Gastroesophageal sphincter (tissue), 4 donors: Measurements from ENCODE around the gene MRPL23. TPM values are rescaled to one million over a fixed set of nuclear protein-coding genes. Genes with fewer than 3 reads are reported as not detected.

Source experiments
- ATAC-seq: fragments of 150-250 bp; one replicate; pipeline ENCODE4 v1.9.1; 2016; ENCODE audit warnings: mild to moderate bottlenecking, moderate library complexity
- H3K27ac ChIP-seq, 4 donors: fragments of 200-600 bp; sonication (generic) in 3 of 4; 1 replicate in 3 of 4; 2 replicates in 1 of 4; pipeline ENCODE4 v1.5.1; 2016 to 2019
- H3K27me3 ChIP-seq: fragments of 200-600 bp; sonication (generic); one replicate; pipeline ENCODE4 v1.5.1; 2019
- H3K36me3 ChIP-seq, 2 donors: fragments of 200-600 bp; sonication (generic); one replicate each; pipeline ENCODE4 v1.5.1; 2019; ENCODE audit warnings: control low read depth in 1 of 2
- H3K4me1 ChIP-seq, 3 donors: fragments of 200-600 bp; sonication (generic); 1 replicate in 2 of 3; 2 replicates in 1 of 3; pipeline ENCODE4 v1.5.1; 2016 to 2019; ENCODE audit warnings: control low read depth in 2 of 3
- H3K4me3 ChIP-seq, 2 donors: fragments of 200-600 bp; sonication (generic); one replicate each; pipeline ENCODE4 v1.5.1; 2019; ENCODE audit warnings: mild to moderate bottlenecking in 1 of 2, moderate library complexity in 1 of 2
- H3K9me3 ChIP-seq, 3 donors: fragments of 200-600 bp; sonication (generic); one replicate each; pipeline ENCODE4 v1.5.1; 2017 to 2019; ENCODE audit warnings: control low read depth in 2 of 3
- CTCF ChIP-seq, 4 experiments: fragments of 200-600 bp in 2 of 4; fragments of 450-650 bp in 2 of 4; sonication (generic) in 1 of 4; IDR thresholded peaks; one replicate each; pipeline ENCODE4 v1.5.1; 2017 to 2019; ENCODE audit warnings: antibody characterized with exemption in 4 of 4, mild to moderate bottlenecking in 2 of 4, moderate library complexity in 2 of 4
- EP300 ChIP-seq: sonication (generic); formaldehyde crosslinking; IDR thresholded peaks from one replicate; pipeline ENCODE4 v1.6.1; 2017; ENCODE audit warnings: antibody characterized with exemption, mild to moderate bottlenecking
- POLR2A ChIP-seq, 2 donors: fragments of 450-650 bp; IDR thresholded peaks; one replicate each; pipeline ENCODE4 v1.6.1; 2017; ENCODE audit warnings: antibody characterized with exemption in 2 of 2, mild to moderate bottlenecking in 2 of 2, moderate library complexity in 1 of 2
- POLR2AphosphoS5 ChIP-seq: sonication (generic); formaldehyde crosslinking; IDR thresholded peaks from one replicate; pipeline ENCODE4 v1.6.1; 2017; ENCODE audit warnings: antibody characterized with exemption
- WGBS, 2 donors: methylation state at CpG; one replicate each; pipeline ENCODE4 v1.1.5; 2018; ENCODE audit warnings: low coverage in 1 of 2; 5-methylcytosine and 5-hydroxymethylcytosine counted together
- total RNA-seq, 4 donors: library from RNA; depleted of rRNA; stranded (reverse); fragments of >200 nt; gene quantifications; one replicate each; pipeline ENCODE4 v1.1.0, GENCODE V29; 2016

The MRPL23 gene
- total RNA-seq, 4 donors from 2014 or later: 87.0 to 132 (median 106) TPM

- WGBS, 2 donors: 89% methylated on average over 5 of the region's 24 CpGs; no CpG with 5 or more reads in 1 of the 2 donors
- peaks cover 20% of the 10 kb centered on the region for H3K27me3 ChIP-seq
- no peak overlapping the region for H3K27ac ChIP-seq
- no peak for ATAC-seq
- H3K9me3 ChIP-seq: no peaks in the 10 kb centered on the region
- H3K36me3 ChIP-seq: no peaks in the 10 kb centered on the region
- H3K4me1 ChIP-seq: peaks cover 0 to 25% (median 5%) of the 10 kb centered on the region in 3 donors
- no peak overlapping the region for H3K4me3 ChIP-seq
- TF ChIP-seq CTCF (IDR thresholded peaks at IDR 0.05) (no peak), POLR2AphosphoS5 (no peak)
These were observed 12.6 kb upstream of the MRPL23 start for GRCh38 chr11:1934335-1935155.

- H3K9me3 ChIP-seq: no peaks in the 10 kb centered on the region
- TF ChIP-seq POLR2AphosphoS5 (no peak), CTCF (IDR thresholded peaks at IDR 0.05) (no peak), POLR2A (IDR thresholded peaks at IDR 0.05) (no peak), EP300 (no peak)
These were observed 11.7 kb upstream of the MRPL23 start for GRCh38 chr11:1935156-1936071.

GRCh38 chr11:1936072-1936780, 10.9 kb upstream of the MRPL23 start:
- no peak for ATAC-seq
- Histone ChIP-seq H3K27me3 (peaks cover 20% of the 10 kb centered on the region), H3K36me3 (no peaks in the 10 kb centered on the region), H3K9me3 (no peaks in the 10 kb centered on the region), H3K4me1 (peaks cover 0 to 22% (median 5%) of the 10 kb centered on the region in 3 donors), H3K27ac (no peak overlapping the region), H3K4me3 (no peak overlapping the region)
- WGBS, 2 donors: 80% methylated on average over 1 of the region's 34 CpGs; no CpG with 5 or more reads in 1 of the 2 donors
- TF ChIP-seq CTCF (IDR thresholded peaks at IDR 0.05) (no peak), EP300 (no peak), POLR2AphosphoS5 (no peak), POLR2A (IDR thresholded peaks at IDR 0.05) (no peak)

More at GRCh38 chr11:1935156-1936071, 11.7 kb upstream of the MRPL23 start:
- H3K4me3 ChIP-seq: no peak overlapping the region
- no peak overlapping the region for H3K27ac ChIP-seq
- H3K4me1 ChIP-seq: peaks cover 0 to 25% (median 5%) of the 10 kb centered on the region in 3 donors
- no peaks in the 10 kb centered on the region for H3K36me3 ChIP-seq
- peaks cover 20% of the 10 kb centered on the region for H3K27me3 ChIP-seq
- no CpG with 5 or more reads among the region's 33 CpGs for WGBS, 2 donors
- ATAC-seq: no peak

- TF ChIP-seq CTCF (IDR thresholded peaks at IDR 0.05): no peak
- TF ChIP-seq POLR2AphosphoS5: no peak
- no peak for TF ChIP-seq POLR2A (IDR thresholded peaks at IDR 0.05)
- no peak for TF ChIP-seq EP300
- peaks cover 20% of the 10 kb centered on the region for H3K27me3 ChIP-seq
- H3K4me3 ChIP-seq: no peak overlapping the region
- no peak for ATAC-seq
- no CpG with 5 or more reads among the region's 34 CpGs for WGBS, 2 donors
- no peaks in the 10 kb centered on the region for H3K36me3 ChIP-seq
- no peaks in the 10 kb centered on the region for H3K9me3 ChIP-seq
- no peak overlapping the region for H3K27ac ChIP-seq
- peaks cover 0 to 14% (median 5%) of the 10 kb centered on the region in 3 donors for H3K4me1 ChIP-seq
These were observed 10.1 kb upstream of the MRPL23 start for GRCh38 chr11:1936781-1937615.
